Naive B cell (primary cell): Measurements from ENCODE around the gene ETS1. TPM values are rescaled to one million over a fixed set of nuclear protein-coding genes. Genes with fewer than 3 reads are reported as not detected.

ENCODE experiments used
- ATAC-seq, 2 donors: fragments of 150-1000 bp; cut with Tn5 transposase; 2 replicates each; pipeline ENCODE4 v1.10.0; 2021; ENCODE audit warnings: low read depth in 2 of 2, mild to moderate bottlenecking in 2 of 2, moderate library complexity in 2 of 2
- DNase-seq: peaks from one replicate; pipeline ENCODE4 v3.0.0; 2022
- H3K27ac Mint-ChIP-seq, 6 donors: one replicate each; pipeline ENCODE4 v1.8.0; 2020 to 2022; ENCODE audit warnings: mild to moderate bottlenecking in 6 of 6, mixed read lengths in 6 of 6, moderate library complexity in 5 of 6, inconsistent platforms in 2 of 6
- H3K27me3 Mint-ChIP-seq, 3 donors: one replicate each; pipeline ENCODE4 v1.8.0; 2021 to 2022; ENCODE audit warnings: mixed read lengths in 3 of 3, mild to moderate bottlenecking in 1 of 3
- H3K36me3 Mint-ChIP-seq, 2 donors: one replicate each; pipeline ENCODE4 v1.8.0; 2020 to 2022; ENCODE audit warnings: mixed read lengths in 2 of 2, inconsistent platforms in 1 of 2, mild to moderate bottlenecking in 1 of 2
- H3K4me1 Mint-ChIP-seq, 3 donors: one replicate each; pipeline ENCODE4 v1.8.0; 2020 to 2022; ENCODE audit warnings: mixed read lengths in 3 of 3, inconsistent platforms in 1 of 3, mild to moderate bottlenecking in 1 of 3, moderate library complexity in 1 of 3
- H3K4me3 Mint-ChIP-seq, 8 donors: one replicate each; pipeline ENCODE4 v1.8.0; 2020 to 2022; ENCODE audit warnings: mild to moderate bottlenecking in 8 of 8, mixed read lengths in 8 of 8, moderate library complexity in 8 of 8, inconsistent platforms in 2 of 8
- H3K9me3 Mint-ChIP-seq, 7 donors: one replicate each; pipeline ENCODE4 v1.8.0; 2020 to 2022; ENCODE audit warnings: mixed read lengths in 7 of 7, mild to moderate bottlenecking in 5 of 7, inconsistent platforms in 2 of 7, moderate library complexity in 1 of 7
- polyA plus RNA-seq, 6 donors: library from polyadenylated mRNA; unstranded; fragments of 300-500 nt; fragmentation: Illumina TruSeq; gene quantifications; one replicate each; pipeline ENCODE4 v1.2.3, GENCODE V29; 2021; ENCODE audit warnings: low read depth in 6 of 6

ETS1 gene
- polyA plus RNA-seq, 6 donors from 2014 or later = 205 to 278 (median 247) TPM

- H3K36me3 Mint-ChIP-seq = peaks cover 0 to under 1% of the 10 kb centered on the region in 2 donors
- H3K27ac Mint-ChIP-seq = peak overlapping the region; percentile 97 to 99 (median 98)
- ATAC-seq (no peak), DNase-seq (no peak)
- H3K9me3 Mint-ChIP-seq = peaks cover 0 to 5% (median 0%) of the 10 kb centered on the region in 7 donors
- peak overlapping the region; percentile 7 to 89 (median 78) for H3K4me3 Mint-ChIP-seq
- H3K4me1 Mint-ChIP-seq = peaks cover 89 to 98% (median 97%) of the 10 kb centered on the region in 3 donors
- no peaks in the 10 kb centered on the region for H3K27me3 Mint-ChIP-seq
Observed at GRCh38 chr11:128625326-128625725, 38.0 kb upstream of the ETS1 start.

GRCh38 chr11:128624269-128625175 is 37.2 kb upstream of the ETS1 start:
- peak; percentile 90 for DNase-seq
- peak; percentile 86 for ATAC-seq
- peak overlapping the region; percentile 53 to 89 (median 82) for H3K4me3 Mint-ChIP-seq
- H3K27ac Mint-ChIP-seq = peak overlapping the region; percentile 97 to 99 (median 98)
- no peaks in the 10 kb centered on the region for H3K27me3 Mint-ChIP-seq
- H3K36me3 Mint-ChIP-seq = peaks cover 0 to 4% of the 10 kb centered on the region in 2 donors
- H3K4me1 Mint-ChIP-seq = peaks cover 93 to 100% (median 98%) of the 10 kb centered on the region in 3 donors
- H3K9me3 Mint-ChIP-seq = peaks cover 0 to 5% (median 0%) of the 10 kb centered on the region in 7 donors

- H3K36me3 Mint-ChIP-seq = peaks cover 0 to 4% of the 10 kb centered on the region in 2 donors
- peaks cover 0 to 5% (median 0%) of the 10 kb centered on the region in 7 donors for H3K9me3 Mint-ChIP-seq
- no peaks in the 10 kb centered on the region for H3K27me3 Mint-ChIP-seq
- peaks cover 93 to 100% (median 98%) of the 10 kb centered on the region in 3 donors for H3K4me1 Mint-ChIP-seq
- H3K27ac Mint-ChIP-seq = peak overlapping the region; percentile 86 to 99 (median 97)
- DNase-seq = no peak
- H3K4me3 Mint-ChIP-seq = peak overlapping the region in 5 of 8 donors; percentile 34 to 75 (median 56)
- ATAC-seq = no peak
Observed at GRCh38 chr11:128623091-128623490, 35.7 kb upstream of the ETS1 start.

GRCh38 chr11:128621601-128622501 is 34.5 kb upstream of the ETS1 start:
- H3K27ac Mint-ChIP-seq = peak overlapping the region; percentile 91 to 99 (median 97)
- H3K36me3 Mint-ChIP-seq = peaks cover 0 to 4% of the 10 kb centered on the region in 2 donors
- peaks cover 0 to 5% (median 0%) of the 10 kb centered on the region in 7 donors for H3K9me3 Mint-ChIP-seq
- peaks cover 91 to 100% (median 100%) of the 10 kb centered on the region in 3 donors for H3K4me1 Mint-ChIP-seq
- DNase-seq (no peak), ATAC-seq (no peak)
- H3K4me3 Mint-ChIP-seq = peak overlapping the region in 5 of 8 donors; percentile 15 to 84 (median 59)
- no peaks in the 10 kb centered on the region for H3K27me3 Mint-ChIP-seq

GRCh38 chr11:128620309-128621100 is 33.1 kb upstream of the ETS1 start:
- ATAC-seq = no peak

GRCh38 chr11:128619540-128620308 is 32.4 kb upstream of the ETS1 start:
- Mint-ChIP-seq H3K4me1 (peaks cover 81 to 97% (median 93%) of the 10 kb centered on the region in 3 donors), H3K36me3 (peaks cover 0 to 4% of the 10 kb centered on the region in 2 donors), H3K27ac (peak overlapping the region in 5 of 6 donors; percentile 63 to 97 (median 92)), H3K4me3 (peak overlapping the region in 5 of 8 donors; percentile 16 to 81 (median 73)), H3K9me3 (no peaks in the 10 kb centered on the region), H3K27me3 (no peaks in the 10 kb centered on the region)
- no peak for DNase-seq
- ATAC-seq = no peak

More at GRCh38 chr11:128620309-128621100, 33.1 kb upstream of the ETS1 start:
- H3K36me3 Mint-ChIP-seq = peaks cover 0 to 4% of the 10 kb centered on the region in 2 donors
- peak overlapping the region in 6 of 8 donors; percentile 9 to 81 (median 62) for H3K4me3 Mint-ChIP-seq
- H3K9me3 Mint-ChIP-seq = no peaks in the 10 kb centered on the region
- peak overlapping the region; percentile 3 to 97 (median 87) for H3K27ac Mint-ChIP-seq
- H3K4me1 Mint-ChIP-seq = peaks cover 81 to 97% (median 93%) of the 10 kb centered on the region in 3 donors
- no peaks in the 10 kb centered on the region for H3K27me3 Mint-ChIP-seq
- DNase-seq = no peak

- H3K4me3 Mint-ChIP-seq = peak overlapping the region in 6 of 8 donors; percentile 30 to 85 (median 55)
- peak overlapping the region in 4 of 6 donors; percentile 27 to 97 (median 54) for H3K27ac Mint-ChIP-seq
- peaks cover 0 to 4% of the 10 kb centered on the region in 2 donors for H3K36me3 Mint-ChIP-seq
- H3K9me3 Mint-ChIP-seq = no peaks in the 10 kb centered on the region
- no peak for DNase-seq
- no peak for ATAC-seq
- peaks cover 81 to 97% (median 93%) of the 10 kb centered on the region in 3 donors for H3K4me1 Mint-ChIP-seq
- H3K27me3 Mint-ChIP-seq = no peaks in the 10 kb centered on the region
Observed at GRCh38 chr11:128619007-128619406, 31.6 kb upstream of the ETS1 start.

DNA sequence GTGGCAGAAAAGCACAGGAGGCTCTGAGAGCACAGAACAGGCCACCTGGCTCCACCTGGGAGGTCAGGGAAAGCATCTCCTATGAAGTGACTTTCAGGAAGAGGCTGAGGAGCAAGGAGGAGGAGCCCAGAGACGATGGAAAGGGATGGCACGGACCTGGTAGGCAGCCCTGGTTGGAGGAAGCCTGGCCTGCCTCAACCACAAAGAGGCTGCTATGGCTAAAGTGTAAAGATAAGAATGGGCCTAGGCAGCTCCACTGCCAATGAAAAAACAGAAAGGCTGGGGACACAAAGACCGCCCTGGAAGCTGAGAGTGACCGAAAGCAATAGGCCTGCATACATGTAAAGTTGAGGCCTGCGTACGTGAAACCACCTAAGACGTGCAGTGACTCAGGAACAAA is 31.2 kb upstream of the ETS1 start:
- peak overlapping the region in 5 of 6 donors; percentile 27 to 97 (median 46) for H3K27ac Mint-ChIP-seq
- H3K27me3 Mint-ChIP-seq = no peaks in the 10 kb centered on the region
- ATAC-seq (no peak), DNase-seq (no peak)
- H3K4me3 Mint-ChIP-seq = peak overlapping the region in 6 of 8 donors; percentile 30 to 85 (median 55)
- no peaks in the 10 kb centered on the region for H3K9me3 Mint-ChIP-seq
- peaks cover 0 to 4% of the 10 kb centered on the region in 2 donors for H3K36me3 Mint-ChIP-seq
- H3K4me1 Mint-ChIP-seq = peaks cover 82 to 97% (median 93%) of the 10 kb centered on the region in 3 donors

DNA sequence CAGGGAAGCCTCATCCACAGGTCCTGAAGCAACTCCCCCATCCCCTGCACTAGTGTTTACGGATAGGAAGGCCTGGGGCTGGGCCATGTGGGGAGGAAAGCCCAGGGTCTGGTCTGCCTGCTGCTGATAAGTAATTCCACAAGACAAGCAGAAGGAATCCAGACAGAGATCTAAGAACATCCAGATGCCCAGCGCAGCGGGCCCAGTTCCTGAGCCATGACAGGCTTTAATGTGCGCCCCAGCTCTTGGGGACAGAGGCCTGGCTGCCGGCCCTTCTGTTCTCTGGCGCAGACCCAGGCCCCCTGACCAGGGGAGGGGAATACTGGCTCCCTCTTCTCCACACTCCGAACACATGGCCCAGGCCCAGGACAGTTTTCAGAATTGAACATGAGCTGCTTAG is 28.8 kb upstream of the ETS1 start:
- ATAC-seq = no peak
- H3K27ac Mint-ChIP-seq = no peak overlapping the region
- H3K4me3 Mint-ChIP-seq = no peak overlapping the region

DNA sequence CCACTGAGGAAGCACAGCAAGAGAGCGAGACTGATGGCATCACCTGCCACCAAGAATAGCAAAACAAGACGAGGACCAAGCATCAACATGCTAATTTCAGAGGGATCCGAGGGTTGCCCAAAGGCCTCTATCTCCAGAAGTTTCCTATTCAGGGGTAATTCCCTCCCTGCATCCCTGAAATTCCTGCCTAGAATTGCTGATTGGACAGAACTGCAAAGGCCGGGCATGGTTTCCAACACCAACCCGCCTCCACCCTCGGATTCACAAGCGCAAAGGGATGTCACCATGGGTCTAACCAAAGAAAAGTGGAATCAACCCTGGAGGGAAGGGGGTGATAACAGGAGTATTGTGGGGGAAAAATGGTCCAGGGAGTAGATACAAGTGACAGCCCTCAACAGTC is 28.3 kb upstream of the ETS1 start:
- Mint-ChIP-seq H3K36me3 (peaks cover 0 to 4% of the 10 kb centered on the region in 2 donors), H3K4me3 (peak overlapping the region in 4 of 8 donors; percentile 19 to 71 (median 29)), H3K4me1 (peaks cover 82 to 97% (median 88%) of the 10 kb centered on the region in 3 donors), H3K27me3 (no peaks in the 10 kb centered on the region), H3K27ac (peak overlapping the region in 2 of 6 donors; percentile 74 to 98), H3K9me3 (no peaks in the 10 kb centered on the region)
- ATAC-seq (no peak), DNase-seq (no peak)

More for the DNA sequence above, 28.8 kb upstream of the ETS1 start:
- Mint-ChIP-seq H3K9me3 (no peaks in the 10 kb centered on the region), H3K36me3 (peaks cover 0 to 4% of the 10 kb centered on the region in 2 donors), H3K4me1 (peaks cover 80 to 97% (median 88%) of the 10 kb centered on the region in 3 donors), H3K27me3 (no peaks in the 10 kb centered on the region)
- DNase-seq = no peak

DNA sequence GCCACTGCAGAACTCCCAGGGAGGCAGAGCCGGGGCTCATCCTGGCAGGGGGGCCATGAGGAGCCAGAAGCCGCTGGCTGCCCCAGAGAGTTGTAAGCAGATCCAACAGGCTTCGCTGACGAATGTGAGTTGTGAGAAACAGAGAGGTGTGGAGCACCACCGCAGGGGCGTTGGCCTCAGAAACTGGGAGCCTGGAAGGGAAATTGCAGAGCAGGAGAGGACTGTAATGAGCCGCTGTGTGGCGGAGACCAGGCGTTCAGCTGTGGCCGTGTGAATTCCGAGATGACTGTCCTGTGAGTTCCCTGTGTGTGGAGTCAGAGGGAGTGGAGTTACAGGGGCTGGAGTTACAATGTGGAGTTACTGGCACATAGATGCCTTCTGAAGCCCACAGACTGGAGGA is 27.7 kb upstream of the ETS1 start:
- Mint-ChIP-seq H3K9me3 (no peaks in the 10 kb centered on the region), H3K27ac (peak overlapping the region in 3 of 6 donors; percentile 80 to 98 (median 81)), H3K27me3 (no peaks in the 10 kb centered on the region), H3K4me1 (peaks cover 80 to 96% (median 87%) of the 10 kb centered on the region in 3 donors), H3K36me3 (peaks cover 0 to under 1% of the 10 kb centered on the region in 2 donors), H3K4me3 (peak overlapping the region in 4 of 8 donors; percentile 17 to 82 (median 25))
- ATAC-seq (no peak), DNase-seq (no peak)
